H9 (cell line): ENCODE data around the gene PGF. TPM values are rescaled to one million over a fixed set of nuclear protein-coding genes. Genes with fewer than 3 reads are reported as not detected.

Source experiments
- DNase-seq: peaks from one replicate; pipeline ENCODE4 v3.0.0-alpha.2; 2017
- H2AFZ ChIP-seq: one replicate; pipeline ENCODE4 v1.6.1; 2013; ENCODE audit warnings: mild to moderate bottlenecking, low read length, control low read depth, moderate library complexity
- H2AK5ac ChIP-seq: 2 replicates; pipeline ENCODE4 v1.6.1; 2013; ENCODE audit warnings: low read length, control low read depth, mixed read lengths; ENCODE audit not compliant: insufficient read length
- H2BK120ac ChIP-seq: one replicate; pipeline ENCODE4 v1.6.1; 2013; ENCODE audit warnings: low read depth, mild to moderate bottlenecking, low read length, control low read depth, inconsistent platforms; ENCODE audit not compliant: poor library complexity, severe bottlenecking
- H2BK12ac ChIP-seq: 2 replicates; pipeline ENCODE4 v1.6.1; 2013; ENCODE audit warnings: low read length, control low read depth, mixed read lengths, low read depth; ENCODE audit not compliant: insufficient read length
- H2BK15ac ChIP-seq: 2 replicates; pipeline ENCODE4 v1.6.1; 2013; ENCODE audit warnings: low read depth, low read length, control low read depth
- H2BK20ac ChIP-seq: one replicate; pipeline ENCODE4 v1.6.1; 2013; ENCODE audit warnings: low read depth, mild to moderate bottlenecking, low read length, control low read depth, inconsistent platforms; ENCODE audit not compliant: poor library complexity, severe bottlenecking
- H2BK5ac ChIP-seq: 2 replicates; pipeline ENCODE4 v1.6.1; 2013; ENCODE audit warnings: low read length, control low read depth, mixed read lengths; ENCODE audit not compliant: insufficient read length
- H3K14ac ChIP-seq: 2 replicates; pipeline ENCODE4 v1.6.1; 2013; ENCODE audit warnings: low read length, control low read depth; ENCODE audit not compliant: insufficient read depth
- H3K18ac ChIP-seq: 2 replicates; pipeline ENCODE4 v1.6.1; 2013; ENCODE audit warnings: low read depth, mild to moderate bottlenecking, mixed read lengths, low read length, control low read depth; ENCODE audit not compliant: insufficient read length
- H3K23ac ChIP-seq: 2 replicates; pipeline ENCODE4 v1.6.1; 2013; ENCODE audit warnings: low read length, control low read depth, mixed read lengths, low read depth; ENCODE audit not compliant: insufficient read length
- H3K23me2 ChIP-seq: 2 replicates; pipeline ENCODE4 v1.6.1; 2013; ENCODE audit warnings: low read depth, mild to moderate bottlenecking, mixed read lengths, low read length, control low read depth; ENCODE audit not compliant: insufficient read length, poor library complexity, severe bottlenecking
- H3K27ac ChIP-seq: 2 replicates; pipeline ENCODE4 v1.5.1; 2013; ENCODE audit warnings: low read length, control low read depth, mixed read lengths, low read depth; ENCODE audit not compliant: insufficient read length
- H3K27me3 ChIP-seq: 2 replicates; pipeline ENCODE4 v1.6.1; 2013; ENCODE audit warnings: low read length, control low read depth, inconsistent platforms; ENCODE audit not compliant: insufficient read depth
- H3K4ac ChIP-seq: 2 replicates; pipeline ENCODE4 v1.6.1; 2013; ENCODE audit warnings: low read depth, mild to moderate bottlenecking, control low read depth, inconsistent platforms, low read length, moderate library complexity
- H3K4me1 ChIP-seq: 2 replicates; pipeline ENCODE4 v1.6.1; 2013; ENCODE audit warnings: low read length, control low read depth, inconsistent platforms; ENCODE audit not compliant: insufficient read depth
- H3K4me2 ChIP-seq: 2 replicates; pipeline ENCODE4 v1.6.1; 2013; ENCODE audit warnings: low read length, control low read depth, mixed read lengths; ENCODE audit not compliant: insufficient read length, insufficient read depth
- H3K56ac ChIP-seq: 2 replicates; pipeline ENCODE4 v1.6.1; 2013; ENCODE audit warnings: low read depth, mild to moderate bottlenecking, mixed read lengths, low read length, control low read depth; ENCODE audit not compliant: insufficient read length
- H3K79me1 ChIP-seq: 2 replicates; pipeline ENCODE4 v1.6.1; 2013; ENCODE audit warnings: low read depth, mild to moderate bottlenecking, moderate library complexity, low read length, control low read depth, inconsistent platforms; ENCODE audit not compliant: insufficient read depth, poor library complexity, severe bottlenecking
- H3K79me2 ChIP-seq: 2 replicates; pipeline ENCODE4 v1.6.1; 2013; ENCODE audit warnings: low read length, control low read depth, inconsistent platforms; ENCODE audit not compliant: insufficient read depth
- H3K9ac ChIP-seq: 2 replicates; pipeline ENCODE4 v1.6.1; 2013; ENCODE audit warnings: low read length, control low read depth, mixed read lengths; ENCODE audit not compliant: insufficient read length; ENCODE audit errors: extremely low read depth
- H3K9me3 ChIP-seq: one replicate; pipeline ENCODE4 v1.6.1; 2013; ENCODE audit warnings: low read depth, low read length, inconsistent platforms; ENCODE audit not compliant: control insufficient read depth
- H3T11ph ChIP-seq: one replicate; pipeline ENCODE4 v1.6.1; 2013; ENCODE audit warnings: mild to moderate bottlenecking, low read length, control low read depth, inconsistent platforms
- H4K20me1 ChIP-seq: one replicate; pipeline ENCODE4 v1.6.1; 2013; ENCODE audit not compliant: control insufficient read depth, insufficient read length, insufficient read depth
- H4K5ac ChIP-seq: 2 replicates; pipeline ENCODE4 v1.6.1; 2013; ENCODE audit warnings: low read depth, mild to moderate bottlenecking, mixed read lengths, low read length, control low read depth; ENCODE audit not compliant: insufficient read length
- H4K8ac ChIP-seq: replicated peaks from 2 replicates; pipeline ENCODE4 v1.6.1; 2013; ENCODE audit warnings: low read length, control low read depth, mixed read lengths, low read depth; ENCODE audit not compliant: insufficient read length
- H4K91ac ChIP-seq: 2 replicates; pipeline ENCODE4 v1.6.1; 2013; ENCODE audit warnings: low read depth, mild to moderate bottlenecking, moderate library complexity, mixed read lengths, low read length, control low read depth; ENCODE audit not compliant: insufficient read length
- H3K27ac Mint-ChIP-seq, 3 experiments: 2 replicates in 2 of 3; 3 replicates in 1 of 3; pipeline ENCODE4 v1.8.0; 2020 to 2021; ENCODE audit warnings: mixed read lengths in 3 of 3, mild to moderate bottlenecking in 1 of 3, moderate library complexity in 1 of 3
- H3K27me3 Mint-ChIP-seq: 2 replicates; pipeline ENCODE4 v1.8.0; 2021; ENCODE audit warnings: low read depth, mild to moderate bottlenecking, moderate library complexity, mixed read lengths
- H3K36me3 Mint-ChIP-seq, 3 experiments: 2 replicates in 2 of 3; 3 replicates in 1 of 3; pipeline ENCODE4 v1.8.0; 2020 to 2021; ENCODE audit warnings: low read depth in 3 of 3, mixed read lengths in 3 of 3; ENCODE audit not compliant: insufficient read depth in 1 of 3
- H3K4me1 Mint-ChIP-seq, 2 experiments: 2 replicates each; pipeline ENCODE4 v1.8.0; 2020; ENCODE audit warnings: mixed read lengths in 2 of 2
- H3K4me3 Mint-ChIP-seq, 2 experiments: 2 replicates in 1 of 2; 3 replicates in 1 of 2; pipeline ENCODE4 v1.8.0; 2020 to 2021; ENCODE audit warnings: mild to moderate bottlenecking in 2 of 2, mixed read lengths in 2 of 2, moderate library complexity in 1 of 2
- H3K9me3 Mint-ChIP-seq, 2 experiments: 2 replicates in 1 of 2; 3 replicates in 1 of 2; pipeline ENCODE4 v1.8.0; 2020; ENCODE audit warnings: mild to moderate bottlenecking in 2 of 2, mixed read lengths in 2 of 2, moderate library complexity in 1 of 2
- CTCF ChIP-seq: fragments of 200-600 bp; sonication (generic); conservative IDR thresholded peaks from 3 replicates; pipeline ENCODE4 v1.8.0; 2021; ENCODE audit warnings: antibody characterized with exemption, mild to moderate bottlenecking
- WGBS: extraction: QIAGEN DNeasy Blood & Tissue Kit; methylation state at CpG from one replicate; pipeline ENCODE4 v1.1.7; 2013; ENCODE audit warnings: missing lambda C conversion rate, low lambda C conversion rate, mixed read lengths; ENCODE audit not compliant: insufficient read length; ENCODE audit errors: extremely low coverage; 5-methylcytosine and 5-hydroxymethylcytosine counted together
- total RNA-seq: library from RNA; stranded (reverse); gene quantifications from 2 replicates; pipeline ENCODE4 v1.2.1, GENCODE V29; 2021

The PGF gene
- total RNA-seq, 1 experiment from 2014 or later, result 2.3 TPM

- H4K91ac ChIP-seq, result no peak overlapping the region
- no peaks in the 10 kb centered on the region for H3K27me3 ChIP-seq
- H2BK15ac ChIP-seq, result no peak overlapping the region
- peaks cover 67 to 95% (median 95%) of the 10 kb centered on the region in 3 experiments for H3K36me3 Mint-ChIP-seq
- no peak for TF ChIP-seq CTCF
- no peak overlapping the region for H3K14ac ChIP-seq
- no peak overlapping the region for H4K5ac ChIP-seq
- H4K8ac ChIP-seq, result no peak overlapping the region
- peaks cover 3% of the 10 kb centered on the region for H3K79me1 ChIP-seq
- no peak overlapping the region for H2BK12ac ChIP-seq
- H3K27me3 Mint-ChIP-seq, result no peaks in the 10 kb centered on the region
- H2AFZ ChIP-seq, result no peak overlapping the region
- no peak overlapping the region for H3K27ac ChIP-seq
- H3K4me1 ChIP-seq, result no peaks in the 10 kb centered on the region
- H3K9ac ChIP-seq, result no peak overlapping the region
- peaks cover 3 to 4% of the 10 kb centered on the region in 2 experiments for H3K4me1 Mint-ChIP-seq
- H3K79me2 ChIP-seq, result no peaks in the 10 kb centered on the region
- no peaks in the 10 kb centered on the region for H4K20me1 ChIP-seq
- no peaks in the 10 kb centered on the region for H3K9me3 ChIP-seq
- no peak overlapping the region for H3K23ac ChIP-seq
- no peak overlapping the region for H3K18ac ChIP-seq
- no peak overlapping the region for H2BK20ac ChIP-seq
- WGBS, result no CpG with 5 or more reads among the region's 4 CpGs
- no peak overlapping the region for H2BK5ac ChIP-seq
- no peak overlapping the region for H2AK5ac ChIP-seq
- H3K27ac Mint-ChIP-seq, result no peak overlapping the region
- H3K4ac ChIP-seq, result no peak overlapping the region
- no peak overlapping the region for H3T11ph ChIP-seq
- no peak for DNase-seq
- H3K56ac ChIP-seq, result no peak overlapping the region
- no peak overlapping the region for H2BK120ac ChIP-seq
- no peaks in the 10 kb centered on the region for H3K9me3 Mint-ChIP-seq
- H3K4me3 Mint-ChIP-seq, result no peak overlapping the region
- no peaks in the 10 kb centered on the region for H3K23me2 ChIP-seq
- no peak overlapping the region for H3K4me2 ChIP-seq
Measured at GRCh38 chr14:74893614-74894091, 61.7 kb downstream of the PGF start.
